HG02763 (cell line): Measurements from ENCODE around the gene ZNF200.

Source experiments
- ATAC-seq: cut with Tn5 transposase; IDR thresholded peaks from one replicate; pipeline ENCODE4 v1.9.1; 2021; ENCODE audit warnings: mild to moderate bottlenecking, moderate library complexity; ENCODE audit not compliant: unreplicated experiment

Gene ZNF200

GRCh38 chr16:3179651-3180050 is 55.3 kb downstream of the ZNF200 start:
- no peak for ATAC-seq

GRCh38 chr16:3175157-3176093 is 59.5 kb downstream of the ZNF200 start:
- no peak for ATAC-seq

GRCh38 chr16:3174618-3175148 is 60.3 kb downstream of the ZNF200 start:
- ATAC-seq: no peak

GRCh38 chr16:3173892-3174617 is 60.9 kb downstream of the ZNF200 start:
- ATAC-seq: no peak
